CD14-positive monocyte (primary cell): ENCODE measurements around the gene SNX25. TPM values are rescaled to one million over a fixed set of nuclear protein-coding genes. Genes with fewer than 3 reads are reported as not detected.

Experiments used
- DNase-seq, 3 donors: peaks; one replicate each; pipeline ENCODE4 v3.0.0-alpha.2; 2011 to 2022
- H2AFZ ChIP-seq: 2 replicates; pipeline ENCODE4 v1.6.0; 2012; ENCODE audit warnings: mild to moderate bottlenecking, low read depth, low read length, inconsistent platforms; ENCODE audit not compliant: insufficient read depth, poor library complexity, severe bottlenecking
- H3K27ac ChIP-seq, 2 donors: 1 replicate in 1 of 2; 2 replicates in 1 of 2; pipeline ENCODE4 v1.5.1; 2012 to 2013; ENCODE audit warnings: low read length in 2 of 2, control low read depth in 1 of 2, inconsistent platforms in 1 of 2, low read depth in 1 of 2, mild to moderate bottlenecking in 1 of 2
- H3K27me3 ChIP-seq, 2 donors: one replicate each; pipeline versions ENCODE4 v1.6.0 to v1.6.1; 2011 to 2013; ENCODE audit warnings: low read length in 2 of 2; ENCODE audit not compliant: control insufficient read depth in 2 of 2, insufficient read depth in 2 of 2
- H3K36me3 ChIP-seq, 2 donors: replicated peaks in 1 of 2; 1 replicate in 1 of 2; 2 replicates in 1 of 2; pipeline versions ENCODE4 v1.5.1 to v1.6.1; 2012 to 2013; ENCODE audit warnings: low read length in 2 of 2, control low read depth in 1 of 2, inconsistent platforms in 1 of 2, mild to moderate bottlenecking in 1 of 2; ENCODE audit not compliant: insufficient read depth in 2 of 2, control insufficient read depth in 1 of 2
- H3K4me1 ChIP-seq, 2 donors: 1 replicate in 1 of 2; 2 replicates in 1 of 2; pipeline versions ENCODE4 v1.5.1 to v1.6.1; 2012 to 2013; ENCODE audit warnings: low read length in 2 of 2, control low read depth in 1 of 2, inconsistent platforms in 1 of 2, mild to moderate bottlenecking in 1 of 2, moderate library complexity in 1 of 2; ENCODE audit not compliant: insufficient read depth in 2 of 2, control insufficient read depth in 1 of 2
- H3K4me2 ChIP-seq: replicated peaks from 2 replicates; pipeline ENCODE3; 2012; ENCODE audit warnings: low read length, moderate library complexity, mild to moderate bottlenecking; ENCODE audit not compliant: poor library complexity, severe bottlenecking; ENCODE audit errors: extremely low read depth
- H3K4me3 ChIP-seq, 3 experiments: fragments of 200-600 bp in 1 of 3; sonication (generic) in 1 of 3; replicated peaks in 1 of 3; 1 replicate in 2 of 3; 2 replicates in 1 of 3; pipeline ENCODE4 v1.5.1; 2011 to 2013; ENCODE audit warnings: low read length in 3 of 3, mild to moderate bottlenecking in 3 of 3, control low read depth in 2 of 3, low read depth in 2 of 3, inconsistent platforms in 1 of 3, moderate library complexity in 1 of 3
- H3K79me2 ChIP-seq: 2 replicates; pipeline ENCODE4 v1.6.0; 2012; ENCODE audit warnings: mild to moderate bottlenecking, control low read depth, inconsistent platforms, low read length, moderate library complexity; ENCODE audit not compliant: insufficient read depth
- H3K9ac ChIP-seq: 2 replicates; pipeline ENCODE4 v1.6.0; 2017; ENCODE audit warnings: low read length, mild to moderate bottlenecking; ENCODE audit not compliant: insufficient read depth, poor library complexity, severe bottlenecking
- H3K9me3 ChIP-seq, 2 donors: replicated peaks in 1 of 2; 1 replicate in 1 of 2; 2 replicates in 1 of 2; pipeline versions ENCODE4 v1.5.1 to v1.6.1; 2012 to 2013; ENCODE audit warnings: low read length in 2 of 2, control low read depth in 1 of 2; ENCODE audit not compliant: control insufficient read depth in 1 of 2, insufficient read depth in 1 of 2
- H4K20me1 ChIP-seq: 2 replicates; pipeline ENCODE4 v1.6.0; 2012; ENCODE audit warnings: mild to moderate bottlenecking, low read length, control low read depth, moderate library complexity; ENCODE audit not compliant: insufficient read depth
- H3K27ac Mint-ChIP-seq, 7 donors: one replicate each; pipeline ENCODE4 v1.8.0; 2020; ENCODE audit warnings: mild to moderate bottlenecking in 7 of 7, mixed read lengths in 7 of 7, moderate library complexity in 6 of 7, inconsistent platforms in 2 of 7
- H3K27me3 Mint-ChIP-seq, 3 donors: one replicate each; pipeline ENCODE4 v1.8.0; 2021 to 2022; ENCODE audit warnings: low read depth in 3 of 3, mild to moderate bottlenecking in 3 of 3, mixed read lengths in 3 of 3, moderate library complexity in 3 of 3, inconsistent platforms in 1 of 3
- H3K36me3 Mint-ChIP-seq, 2 donors: one replicate each; pipeline ENCODE4 v1.8.0; 2020; ENCODE audit warnings: mixed read lengths in 2 of 2, inconsistent platforms in 1 of 2, mild to moderate bottlenecking in 1 of 2
- H3K4me1 Mint-ChIP-seq: one replicate; pipeline ENCODE4 v1.8.0; 2020; ENCODE audit warnings: mild to moderate bottlenecking, mixed read lengths
- H3K4me3 Mint-ChIP-seq, 2 donors: one replicate each; pipeline ENCODE4 v1.8.0; 2020; ENCODE audit warnings: mild to moderate bottlenecking in 2 of 2, mixed read lengths in 2 of 2, moderate library complexity in 1 of 2
- H3K9me3 Mint-ChIP-seq, 7 donors: one replicate each; pipeline ENCODE4 v1.8.0; 2020 to 2022; ENCODE audit warnings: mixed read lengths in 7 of 7, mild to moderate bottlenecking in 6 of 7, moderate library complexity in 6 of 7, inconsistent platforms in 2 of 7
- CTCF ChIP-seq: fragments of 200-600 bp; IDR thresholded peaks from one replicate; pipeline ENCODE4 v1.8.0; 2022; ENCODE audit warnings: antibody characterized with exemption, mild to moderate bottlenecking
- WGBS: methylation state at CpG from one replicate; pipeline ENCODE4 v1.1.5; 2013; ENCODE audit warnings: missing lambda C conversion rate; ENCODE audit not compliant: insufficient coverage; 5-methylcytosine and 5-hydroxymethylcytosine counted together
- intact Hi-C, 2 donors: fragments of 100-400 bp; cut with micrococcal nuclease; formaldehyde crosslinking; loops; one replicate each; pipeline versions ENCODE4 v1.15.0 to v1.15.1; 2023
- polyA plus RNA-seq, 3 donors: library from polyadenylated mRNA; depleted of rRNA in 1 of 3; unstranded in 2 of 3; stranded (reverse) in 1 of 3; fragments of 300-500 nt in 2 of 3; fragments of >200 nt in 1 of 3; fragmentation: Illumina TruSeq in 2 of 3; gene quantifications; 1 replicate in 2 of 3; 2 replicates in 1 of 3; pipeline ENCODE4 v1.2.3, GENCODE V29; 2012 to 2021

The SNX25 gene
- polyA plus RNA-seq, 3 donors, result 0.31 to 0.40 (median 0.36) TPM

- Histone ChIP-seq H3K27ac (no peak overlapping the region), H3K9ac (no peak overlapping the region), H3K9me3 (no peaks in the 10 kb centered on the region), H4K20me1 (no peaks in the 10 kb centered on the region), H3K79me2 (no peaks in the 10 kb centered on the region), H3K36me3 (no peaks in the 10 kb centered on the region), H3K4me2 (no peak overlapping the region), H2AFZ (no peak overlapping the region), H3K4me1 (no peaks in the 10 kb centered on the region), H3K4me3 (no peak overlapping the region), H3K27me3 (no peaks in the 10 kb centered on the region)
- Mint-ChIP-seq H3K36me3 (no peaks in the 10 kb centered on the region), H3K27ac (no peak overlapping the region), H3K4me1 (no peaks in the 10 kb centered on the region), H3K27me3 (peaks cover 8 to 9% (median 9%) of the 10 kb centered on the region in 3 donors), H3K9me3 (peaks cover 0 to 5% (median 2%) of the 10 kb centered on the region in 7 donors), H3K4me3 (no peak overlapping the region)
- TF ChIP-seq CTCF, result no peak
- intact Hi-C loops, result no loop called here
- WGBS, result 75% methylated on average over 8 of the region's 10 CpGs
- DNase-seq, result no peak
These were observed 12.5 kb downstream of the SNX25 start for GRCh38 chr4:185221912-185222311.

- Histone ChIP-seq H3K27me3 (no peaks in the 10 kb centered on the region), H3K27ac (no peak overlapping the region), H3K79me2 (no peaks in the 10 kb centered on the region), H3K4me3 (no peak overlapping the region), H3K4me1 (no peaks in the 10 kb centered on the region), H3K9ac (no peak overlapping the region), H3K36me3 (no peaks in the 10 kb centered on the region), H2AFZ (no peak overlapping the region), H3K4me2 (no peak overlapping the region), H4K20me1 (no peaks in the 10 kb centered on the region), H3K9me3 (no peaks in the 10 kb centered on the region)
- no peak for DNase-seq
- Mint-ChIP-seq H3K27ac (no peak overlapping the region), H3K4me1 (no peaks in the 10 kb centered on the region), H3K36me3 (no peaks in the 10 kb centered on the region), H3K9me3 (peaks cover 0 to 5% (median 2%) of the 10 kb centered on the region in 7 donors), H3K4me3 (no peak overlapping the region), H3K27me3 (peaks cover 4 to 8% (median 6%) of the 10 kb centered on the region in 3 donors)
- no peak for TF ChIP-seq CTCF
- intact Hi-C loops, result no loop called here
These were observed 13.2 kb downstream of the SNX25 start for GRCh38 chr4:185222598-185222997.
